Measurements from ENCODE around the gene TRIM24.

TRIM24 gene

DNA sequence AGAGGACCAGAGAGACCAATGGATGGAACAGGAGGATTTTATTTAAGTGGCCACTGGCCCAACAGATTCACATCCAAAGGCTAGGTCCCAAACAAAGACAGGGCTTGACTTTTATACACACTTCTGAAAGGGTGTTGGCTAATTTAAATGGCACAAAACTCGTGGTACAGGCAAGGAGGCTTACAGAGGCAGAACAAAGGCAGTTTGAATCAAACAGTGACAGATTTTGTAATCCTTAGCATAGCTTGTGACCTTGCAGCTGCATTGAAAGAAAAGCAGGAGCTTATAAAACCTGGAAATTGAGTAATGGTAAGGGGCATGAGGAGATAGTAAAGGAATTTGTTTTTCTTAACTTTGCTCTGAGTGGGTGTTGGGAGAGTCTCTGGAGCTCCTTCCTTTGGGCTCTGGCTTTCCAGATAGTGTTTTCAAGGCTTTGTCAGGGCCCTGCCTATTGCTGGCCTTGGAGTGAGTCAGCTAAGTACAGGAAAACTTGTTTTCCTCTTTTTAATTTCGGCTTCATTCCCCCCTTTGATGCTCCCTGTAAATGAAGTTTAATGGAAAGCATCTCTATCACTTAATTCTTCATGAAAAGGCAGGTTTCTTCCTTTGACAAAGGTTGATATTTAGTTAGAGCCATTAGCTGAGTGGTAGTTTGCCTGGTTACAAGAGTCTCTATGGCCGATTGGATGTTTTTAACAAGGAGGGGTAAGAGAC lies 96.9 kb downstream of the TRIM24 start:
- H3K27me3 ChIP-seq (ENCODE audit: insufficient read depth, insufficient read length), result no peaks in the 10 kb centered on the region
- DNase-seq (ENCODE audit: low read depth, low spot score), result no peak
- peaks cover 40% of the 10 kb centered on the region for H3K9me3 ChIP-seq (ENCODE audit: insufficient read depth, low read length)
- no peak overlapping the region for H3K9ac ChIP-seq (ENCODE audit: insufficient read length, low read depth)
- H3K4me1 ChIP-seq (ENCODE audit: insufficient read depth, insufficient read length), result no peaks in the 10 kb centered on the region
- peaks cover 97% of the 10 kb centered on the region for H3K36me3 ChIP-seq (ENCODE audit: insufficient read depth, insufficient read length, low read length)
- no peak for TF ChIP-seq SUZ12 (IDR thresholded peaks at IDR 0.05; ENCODE audit: extremely low read depth, insufficient read depth, insufficient read length)
- TF ChIP-seq ZNF274 (IDR thresholded peaks at IDR 0.05; ENCODE audit: low read depth, low read length), result no peak
- no peak overlapping the region for H3K4me3 ChIP-seq (ENCODE audit: insufficient read length, low read depth)

DNA sequence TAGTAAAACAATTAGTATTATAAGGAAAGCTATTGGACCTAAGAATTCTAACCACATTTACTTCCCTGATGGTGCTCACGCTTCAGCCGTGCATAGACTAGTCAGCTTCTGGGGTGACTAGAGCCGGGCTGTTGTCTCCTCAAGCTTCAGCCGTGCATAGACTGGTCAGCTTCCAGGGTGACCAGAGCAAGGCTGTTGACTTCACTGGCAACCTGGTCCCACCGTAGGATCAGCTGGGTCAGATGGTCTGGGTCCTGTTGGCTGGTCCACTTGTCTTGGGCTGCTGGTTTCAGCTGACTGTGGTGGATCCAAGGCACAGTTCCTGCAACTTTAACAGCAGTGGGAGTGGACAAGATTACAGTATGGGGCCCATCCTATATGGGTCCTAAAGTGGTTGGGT lies 99.4 kb downstream of the TRIM24 start:
- Histone ChIP-seq H3K9ac (ENCODE audit: insufficient read length, low read depth) (no peak overlapping the region), H3K27me3 (ENCODE audit: insufficient read depth, insufficient read length) (no peaks in the 10 kb centered on the region), H3K9me3 (ENCODE audit: insufficient read depth, low read length) (peaks cover 53% of the 10 kb centered on the region), H3K36me3 (ENCODE audit: insufficient read depth, insufficient read length, low read length) (peaks cover 97% of the 10 kb centered on the region), H3K4me1 (ENCODE audit: insufficient read depth, insufficient read length) (no peaks in the 10 kb centered on the region), H3K4me3 (ENCODE audit: insufficient read length, low read depth) (no peak overlapping the region)
- TF ChIP-seq YY1 (IDR thresholded peaks at IDR 0.05; ENCODE audit: insufficient read depth, insufficient read length) (no peak), SUZ12 (IDR thresholded peaks at IDR 0.05; ENCODE audit: extremely low read depth, insufficient read depth, insufficient read length) (no peak), ZNF274 (IDR thresholded peaks at IDR 0.05; ENCODE audit: low read depth, low read length) (no peak)
- no peak for DNase-seq (ENCODE audit: low read depth, low spot score)

DNA sequence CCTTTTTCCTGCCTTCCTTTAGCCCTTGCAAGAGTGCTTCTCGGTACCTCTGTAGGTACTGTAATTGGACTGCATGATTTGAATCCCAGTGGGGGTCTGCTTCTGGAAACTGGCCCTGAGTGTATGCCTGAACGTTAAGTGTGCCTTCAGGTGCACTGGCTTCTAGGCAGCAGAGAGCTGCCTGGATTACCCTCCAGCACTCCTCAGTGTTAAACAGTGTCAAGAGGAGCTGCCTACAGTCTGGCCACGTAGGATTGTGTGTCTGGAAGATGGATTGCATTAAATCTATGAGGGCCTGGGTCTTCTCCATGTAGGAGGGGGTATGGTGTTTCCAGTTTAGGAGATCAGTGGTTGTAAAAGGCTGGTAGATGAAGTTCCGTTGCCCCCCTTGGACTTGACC lies 103.7 kb downstream of the TRIM24 start:
- peaks cover 88% of the 10 kb centered on the region for H3K36me3 ChIP-seq (ENCODE audit: insufficient read depth, insufficient read length, low read length)
- DNase-seq (ENCODE audit: low read depth, low spot score), result no peak
- no peaks in the 10 kb centered on the region for H3K27me3 ChIP-seq (ENCODE audit: insufficient read depth, insufficient read length)
- no peak overlapping the region for H3K4me3 ChIP-seq (ENCODE audit: insufficient read length, low read depth)
- H3K4me1 ChIP-seq (ENCODE audit: insufficient read depth, insufficient read length), result no peaks in the 10 kb centered on the region
- H3K9ac ChIP-seq (ENCODE audit: insufficient read length, low read depth), result no peak overlapping the region
- TF ChIP-seq SUZ12 (IDR thresholded peaks at IDR 0.05; ENCODE audit: extremely low read depth, insufficient read depth, insufficient read length) (no peak), YY1 (IDR thresholded peaks at IDR 0.05; ENCODE audit: insufficient read depth, insufficient read length) (no peak), ZNF274 (IDR thresholded peaks at IDR 0.05; ENCODE audit: low read depth, low read length) (no peak)
- H3K9me3 ChIP-seq (ENCODE audit: insufficient read depth, low read length), result peaks cover 29% of the 10 kb centered on the region; the same call in 1 of the 2 replicates

DNA sequence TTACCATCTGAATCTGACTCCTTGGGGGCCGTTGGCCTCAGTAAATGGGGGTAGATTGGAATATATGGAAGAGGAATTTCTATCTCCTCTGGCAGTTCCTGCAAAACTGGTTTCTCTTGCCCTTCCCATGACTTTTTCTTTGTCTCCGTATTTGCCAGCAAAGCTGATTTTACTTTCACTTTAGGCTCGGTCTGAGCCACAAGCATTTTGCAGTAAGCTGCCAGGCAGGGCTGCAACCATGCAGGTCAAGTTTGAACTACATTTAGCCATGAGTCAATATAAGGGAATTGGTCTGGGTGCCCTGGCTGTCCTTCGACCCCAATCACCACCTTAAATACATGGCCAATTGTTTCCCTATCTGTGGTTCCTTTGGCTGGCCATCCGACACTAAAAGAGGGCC lies 104.3 kb downstream of the TRIM24 start:
- Histone ChIP-seq H3K4me3 (ENCODE audit: insufficient read length, low read depth) (no peak overlapping the region), H3K9ac (ENCODE audit: insufficient read length, low read depth) (no peak overlapping the region), H3K36me3 (ENCODE audit: insufficient read depth, insufficient read length, low read length) (peaks cover 88% of the 10 kb centered on the region), H3K4me1 (ENCODE audit: insufficient read depth, insufficient read length) (no peaks in the 10 kb centered on the region), H3K27me3 (ENCODE audit: insufficient read depth, insufficient read length) (no peaks in the 10 kb centered on the region), H3K9me3 (ENCODE audit: insufficient read depth, low read length) (peaks cover 29% of the 10 kb centered on the region; the same call in 1 of the 2 replicates)
- no peak for TF ChIP-seq SUZ12 (IDR thresholded peaks at IDR 0.05; ENCODE audit: extremely low read depth, insufficient read depth, insufficient read length)
- TF ChIP-seq ZNF274 (IDR thresholded peaks at IDR 0.05; ENCODE audit: low read depth, low read length), result no peak
- no peak for TF ChIP-seq YY1 (IDR thresholded peaks at IDR 0.05; ENCODE audit: insufficient read depth, insufficient read length)
- no peak for DNase-seq (ENCODE audit: low read depth, low spot score)

DNA sequence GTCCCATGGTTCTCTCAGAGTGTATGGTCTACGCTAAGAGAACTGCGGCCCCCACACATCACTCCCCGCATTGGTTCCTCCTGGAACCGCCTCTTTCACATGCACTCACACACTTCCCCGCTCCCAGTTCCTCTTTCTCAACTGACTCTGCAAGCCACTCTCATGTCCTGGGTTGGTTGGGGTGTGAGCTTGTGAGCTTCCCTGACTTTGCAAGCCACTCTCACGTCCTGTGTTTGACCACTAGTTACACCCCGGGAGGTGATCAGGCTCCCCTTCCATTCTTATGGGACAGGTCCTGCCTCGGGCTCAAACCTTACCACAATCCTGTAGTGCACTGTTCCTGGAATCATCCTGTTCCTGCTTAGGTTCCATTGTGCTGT lies 105.0 kb downstream of the TRIM24 start:
- H3K27me3 ChIP-seq (ENCODE audit: insufficient read depth, insufficient read length), result no peaks in the 10 kb centered on the region
- no peak overlapping the region for H3K4me3 ChIP-seq (ENCODE audit: insufficient read length, low read depth)
- no peaks in the 10 kb centered on the region for H3K4me1 ChIP-seq (ENCODE audit: insufficient read depth, insufficient read length)
- no peak overlapping the region for H3K9ac ChIP-seq (ENCODE audit: insufficient read length, low read depth)
- peaks cover 86% of the 10 kb centered on the region for H3K36me3 ChIP-seq (ENCODE audit: insufficient read depth, insufficient read length, low read length)
- no peak for TF ChIP-seq YY1 (IDR thresholded peaks at IDR 0.05; ENCODE audit: insufficient read depth, insufficient read length)
- TF ChIP-seq SUZ12 (IDR thresholded peaks at IDR 0.05; ENCODE audit: extremely low read depth, insufficient read depth, insufficient read length), result no peak
- TF ChIP-seq ZNF274 (IDR thresholded peaks at IDR 0.05; ENCODE audit: low read depth, low read length), result no peak
- no peak for DNase-seq (ENCODE audit: low read depth, low spot score)
- H3K9me3 ChIP-seq (ENCODE audit: insufficient read depth, low read length), result peaks cover 29% of the 10 kb centered on the region; the same call in 1 of the 2 replicates

DNA sequence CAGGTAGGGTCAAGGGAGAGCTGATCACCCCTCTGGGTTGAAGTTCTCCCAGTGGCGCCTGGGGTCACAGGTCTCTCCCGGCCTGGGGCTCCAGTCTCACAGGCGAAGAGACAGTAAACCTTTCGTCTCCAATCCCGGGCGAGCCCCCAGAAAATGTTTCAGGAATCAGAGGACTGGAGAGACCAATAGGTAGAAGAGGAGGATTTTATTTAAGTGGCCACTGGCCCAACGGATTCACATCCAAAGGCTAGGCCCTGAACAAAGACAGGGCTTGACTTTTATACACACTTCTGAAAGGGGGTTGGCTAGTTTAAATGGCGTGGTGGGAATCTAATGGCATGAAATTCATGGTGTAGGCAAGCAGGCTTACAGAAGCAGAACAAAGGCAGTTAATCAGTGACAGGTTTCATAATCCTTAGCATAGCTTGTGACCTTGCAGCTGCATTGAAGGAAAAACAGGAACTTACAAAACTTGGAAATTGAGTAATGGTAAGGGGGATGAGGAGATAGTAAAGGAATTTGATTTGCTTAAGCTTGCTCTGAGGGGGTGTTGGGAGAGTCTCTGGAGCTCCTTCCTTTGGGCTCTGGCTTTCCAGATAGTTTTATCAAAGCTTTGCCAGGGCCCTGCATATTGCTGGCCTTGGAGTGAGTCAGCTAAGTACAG lies 105.5 kb downstream of the TRIM24 start:
- Histone ChIP-seq H3K27me3 (ENCODE audit: insufficient read depth, insufficient read length) (no peaks in the 10 kb centered on the region), H3K4me1 (ENCODE audit: insufficient read depth, insufficient read length) (no peaks in the 10 kb centered on the region), H3K4me3 (ENCODE audit: insufficient read length, low read depth) (no peak overlapping the region), H3K9me3 (ENCODE audit: insufficient read depth, low read length) (peaks cover 29% of the 10 kb centered on the region; the same call in 1 of the 2 replicates), H3K36me3 (ENCODE audit: insufficient read depth, insufficient read length, low read length) (peaks cover 86% of the 10 kb centered on the region), H3K9ac (ENCODE audit: insufficient read length, low read depth) (no peak overlapping the region)
- no peak for TF ChIP-seq ZNF274 (IDR thresholded peaks at IDR 0.05; ENCODE audit: low read depth, low read length)
- TF ChIP-seq SUZ12 (IDR thresholded peaks at IDR 0.05; ENCODE audit: extremely low read depth, insufficient read depth, insufficient read length), result no peak
- TF ChIP-seq YY1 (IDR thresholded peaks at IDR 0.05; ENCODE audit: insufficient read depth, insufficient read length), result no peak
- DNase-seq (ENCODE audit: low read depth, low spot score), result no peak

DNA sequence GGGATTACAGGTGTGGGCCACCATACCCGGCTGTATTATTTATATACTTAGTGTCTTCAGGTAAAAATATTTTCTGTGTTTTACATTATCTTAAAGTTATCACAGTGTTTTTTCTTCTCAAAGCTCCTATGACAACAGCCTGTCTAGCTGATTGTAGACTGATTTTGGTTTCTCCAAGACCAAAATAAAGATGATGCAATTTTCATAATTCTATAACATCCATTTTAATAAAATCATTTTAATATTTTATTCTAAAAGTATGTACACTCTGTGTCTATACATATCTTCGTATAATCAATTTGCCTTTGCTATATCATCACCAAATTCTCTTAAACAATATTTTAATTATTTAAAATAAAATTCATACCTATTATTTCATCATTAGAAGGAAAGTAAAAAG lies 108.6 kb downstream of the TRIM24 start:
- Histone ChIP-seq H3K4me1 (ENCODE audit: insufficient read depth, insufficient read length) (no peaks in the 10 kb centered on the region), H3K36me3 (ENCODE audit: insufficient read depth, insufficient read length, low read length) (peaks cover 78% of the 10 kb centered on the region), H3K27me3 (ENCODE audit: insufficient read depth, insufficient read length) (no peaks in the 10 kb centered on the region), H3K9me3 (ENCODE audit: insufficient read depth, low read length) (peaks cover 23% of the 10 kb centered on the region; the same call in 1 of the 2 replicates), H3K9ac (ENCODE audit: insufficient read length, low read depth) (no peak overlapping the region), H3K4me3 (ENCODE audit: insufficient read length, low read depth) (no peak overlapping the region)
- no peak for DNase-seq (ENCODE audit: low read depth, low spot score)
- TF ChIP-seq ZNF274 (IDR thresholded peaks at IDR 0.05; ENCODE audit: low read depth, low read length), result no peak

Data from NT2/D1 (cell line).